Cardiac muscle cell (in vitro differentiated cells and primary cell): ENCODE measurements around the gene THADA. TPM values are rescaled to one million over a fixed set of nuclear protein-coding genes. Genes with fewer than 3 reads are reported as not detected.

ENCODE experiments used
- DNase-seq, 2 donors: peaks; one replicate each; pipeline versions ENCODE4 v3.0.0 to v3.0.0-alpha.2; 2010 to 2017; ENCODE audit warnings: low read depth in 1 of 2, low spot score in 1 of 2
- H3K27ac ChIP-seq: fragments of 200-600 bp; sonication (generic); 2 replicates; pipeline ENCODE4 v1.5.1; 2016
- H3K27me3 ChIP-seq: fragments of 200-600 bp; sonication (generic); 2 replicates; pipeline ENCODE4 v1.6.0; 2016; ENCODE audit warnings: control low read depth
- H3K36me3 ChIP-seq: fragments of 200-600 bp; sonication (generic); 2 replicates; pipeline ENCODE4 v1.5.1; 2016; ENCODE audit warnings: control low read depth
- H3K4me1 ChIP-seq: fragments of 200-600 bp; sonication (generic); 2 replicates; pipeline ENCODE4 v1.8.1; 2017; ENCODE audit warnings: low read depth, mild to moderate bottlenecking, mixed run types
- H3K4me3 ChIP-seq: fragments of 200-600 bp; sonication (generic); 2 replicates; pipeline ENCODE4 v1.5.1; 2016; ENCODE audit warnings: mild to moderate bottlenecking
- H3K9me3 ChIP-seq: fragments of 200-600 bp; sonication (generic); 2 replicates; pipeline ENCODE4 v1.5.1; 2017; ENCODE audit warnings: low read depth, mild to moderate bottlenecking, control low read depth
- polyA plus RNA-seq: library from polyadenylated mRNA; unstranded; fragments of >200 nt; fragmentation: Nextera tagmentation; extraction: Ambion mirVana; gene quantifications from 2 replicates; pipeline ENCODE4 v1.2.1, GENCODE V29; 2016
- total RNA-seq: library from RNA; depleted of rRNA; stranded (reverse); fragments of >200 nt; gene quantifications from 2 replicates; pipeline ENCODE4 v1.2.3, GENCODE V29; 2016
- TF ChIP-seq, protein P1 (sequence below): IDR thresholded peaks from 2 replicates; pipeline ENCODE4 v1.5.1; 2012; ENCODE audit warnings: low read depth, mild to moderate bottlenecking, low read length

The THADA gene
- total and polyA plus RNA-seq, 2 experiments from 2014 or later, result 11.9 to 17.3 TPM

DNA sequence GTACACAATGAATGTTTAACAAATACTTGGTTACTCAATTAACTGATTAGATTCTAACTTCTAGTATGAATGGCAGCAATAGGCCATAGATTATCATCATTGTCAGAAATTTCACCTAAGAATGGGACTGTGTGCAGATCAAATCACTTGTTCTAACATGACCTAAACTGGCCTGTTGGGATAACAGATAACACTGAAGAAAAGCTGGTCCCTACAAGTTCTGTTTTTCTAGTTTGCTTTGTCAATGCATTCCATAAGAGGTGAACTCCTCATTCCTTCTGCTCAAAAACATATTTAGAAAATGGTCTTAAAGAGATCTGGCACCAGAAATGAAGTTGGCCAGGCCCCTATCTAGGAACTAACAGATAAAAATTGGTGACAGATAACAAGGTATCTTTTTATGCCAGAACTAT lies 175.4 kb downstream of the THADA start:
- TF ChIP-seq, protein P1, sequence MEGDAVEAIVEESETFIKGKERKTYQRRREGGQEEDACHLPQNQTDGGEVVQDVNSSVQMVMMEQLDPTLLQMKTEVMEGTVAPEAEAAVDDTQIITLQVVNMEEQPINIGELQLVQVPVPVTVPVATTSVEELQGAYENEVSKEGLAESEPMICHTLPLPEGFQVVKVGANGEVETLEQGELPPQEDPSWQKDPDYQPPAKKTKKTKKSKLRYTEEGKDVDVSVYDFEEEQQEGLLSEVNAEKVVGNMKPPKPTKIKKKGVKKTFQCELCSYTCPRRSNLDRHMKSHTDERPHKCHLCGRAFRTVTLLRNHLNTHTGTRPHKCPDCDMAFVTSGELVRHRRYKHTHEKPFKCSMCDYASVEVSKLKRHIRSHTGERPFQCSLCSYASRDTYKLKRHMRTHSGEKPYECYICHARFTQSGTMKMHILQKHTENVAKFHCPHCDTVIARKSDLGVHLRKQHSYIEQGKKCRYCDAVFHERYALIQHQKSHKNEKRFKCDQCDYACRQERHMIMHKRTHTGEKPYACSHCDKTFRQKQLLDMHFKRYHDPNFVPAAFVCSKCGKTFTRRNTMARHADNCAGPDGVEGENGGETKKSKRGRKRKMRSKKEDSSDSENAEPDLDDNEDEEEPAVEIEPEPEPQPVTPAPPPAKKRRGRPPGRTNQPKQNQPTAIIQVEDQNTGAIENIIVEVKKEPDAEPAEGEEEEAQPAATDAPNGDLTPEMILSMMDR, result no peak

DNA sequence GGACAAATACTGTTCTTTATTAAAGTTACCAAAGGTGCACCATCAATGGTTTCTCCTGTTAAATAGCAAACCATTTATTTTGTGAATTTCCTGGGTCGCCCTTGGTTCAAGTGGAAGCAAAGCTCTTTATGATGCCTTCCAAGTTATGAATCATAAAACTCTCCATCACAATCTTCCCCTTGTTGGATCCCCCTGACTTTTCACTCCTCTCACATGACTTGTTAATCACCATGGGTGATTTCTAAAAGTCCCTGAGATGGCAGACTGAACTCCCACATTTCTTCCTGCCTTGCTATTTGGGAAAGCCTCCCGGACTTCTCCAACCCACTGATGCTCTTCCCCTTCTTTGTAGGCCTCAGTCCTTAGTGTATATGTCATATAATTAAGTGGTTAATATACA lies 176.0 kb downstream of the THADA start:
- TF ChIP-seq, protein P1, result no peak
- peak in 1 of 2 donors; percentile 33 for DNase-seq
- peaks cover 8% of the 10 kb centered on the region for H3K4me1 ChIP-seq
- H3K4me3 ChIP-seq, result no peak overlapping the region
- H3K36me3 ChIP-seq, result no peaks in the 10 kb centered on the region
- no peaks in the 10 kb centered on the region for H3K27me3 ChIP-seq
- H3K9me3 ChIP-seq, result no peaks in the 10 kb centered on the region
- H3K27ac ChIP-seq, result no peak overlapping the region

More for the DNA sequence above, 175.4 kb downstream of the THADA start:
- H3K36me3 ChIP-seq, result no peaks in the 10 kb centered on the region
- H3K4me3 ChIP-seq, result no peak overlapping the region
- no peaks in the 10 kb centered on the region for H3K9me3 ChIP-seq
- H3K27me3 ChIP-seq, result no peaks in the 10 kb centered on the region
- H3K27ac ChIP-seq, result no peak overlapping the region
- peaks cover 8% of the 10 kb centered on the region for H3K4me1 ChIP-seq
- no peak for DNase-seq

DNA sequence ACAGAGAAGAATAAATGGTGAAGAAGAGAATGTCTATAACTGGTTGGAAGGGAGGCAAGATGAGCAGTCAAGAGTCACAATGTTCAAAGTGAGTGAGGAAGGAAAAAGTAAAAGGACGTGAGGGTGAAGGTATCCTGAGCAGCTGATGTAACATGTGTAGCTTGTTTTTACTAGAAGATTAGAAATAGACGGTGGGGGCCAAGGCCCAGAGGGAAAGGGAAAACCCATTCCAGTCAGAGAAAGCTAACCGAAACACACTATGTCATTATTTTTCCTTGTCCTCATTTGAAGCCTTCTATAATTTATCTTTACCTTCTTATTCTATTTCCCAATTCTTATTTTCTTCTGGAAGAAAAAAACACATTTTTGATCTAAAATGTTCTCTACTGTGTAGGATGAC lies 176.6 kb downstream of the THADA start:
- no peak for DNase-seq
- Histone ChIP-seq H3K4me1 (peaks cover 11% of the 10 kb centered on the region), H3K9me3 (no peaks in the 10 kb centered on the region), H3K4me3 (no peak overlapping the region), H3K36me3 (no peaks in the 10 kb centered on the region), H3K27me3 (no peaks in the 10 kb centered on the region), H3K27ac (no peak overlapping the region)
- TF ChIP-seq, protein P1, result no peak

GRCh38 chr2:43418680-43419079 lies 177.2 kb downstream of the THADA start:
- Histone ChIP-seq H3K27ac (no peak overlapping the region), H3K36me3 (no peaks in the 10 kb centered on the region), H3K4me1 (peaks cover 11% of the 10 kb centered on the region), H3K9me3 (no peaks in the 10 kb centered on the region), H3K27me3 (no peaks in the 10 kb centered on the region), H3K4me3 (no peak overlapping the region)
- DNase-seq, result no peak
- TF ChIP-seq, protein P1, result no peak

DNA sequence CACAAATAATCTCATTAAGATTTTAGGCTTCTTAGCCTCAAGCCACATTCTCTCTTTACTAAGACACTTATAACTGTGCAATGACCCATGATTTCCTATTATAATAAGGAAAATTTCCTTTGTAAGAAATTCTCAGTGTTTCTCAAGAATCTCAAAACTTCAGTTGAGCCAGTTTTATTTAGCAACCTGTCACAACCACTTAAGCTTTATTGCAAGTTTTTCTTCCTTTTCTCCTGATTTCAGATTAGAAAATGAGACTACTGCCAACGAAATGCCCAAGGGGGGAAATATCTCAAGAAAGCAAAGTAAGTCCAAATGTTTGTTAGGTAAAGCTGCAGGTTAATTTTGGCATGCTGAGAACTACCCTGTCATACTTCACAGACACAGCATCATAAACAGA lies 178.5 kb downstream of the THADA start:
- TF ChIP-seq, protein P1, result no peak
- no peak overlapping the region for H3K4me3 ChIP-seq
- no peak overlapping the region for H3K27ac ChIP-seq
- no peak for DNase-seq
- H3K4me1 ChIP-seq, result peaks cover 11% of the 10 kb centered on the region
- H3K36me3 ChIP-seq, result no peaks in the 10 kb centered on the region
- H3K27me3 ChIP-seq, result no peaks in the 10 kb centered on the region
- H3K9me3 ChIP-seq, result no peaks in the 10 kb centered on the region

- no peaks in the 10 kb centered on the region for H3K36me3 ChIP-seq
- no peak for DNase-seq
- H3K4me1 ChIP-seq, result peaks cover 8% of the 10 kb centered on the region
- H3K27me3 ChIP-seq, result no peaks in the 10 kb centered on the region
- TF ChIP-seq, protein P1, result no peak
- H3K4me3 ChIP-seq, result no peak overlapping the region
- no peaks in the 10 kb centered on the region for H3K9me3 ChIP-seq
- no peak overlapping the region for H3K27ac ChIP-seq
These were observed 180.2 kb downstream of the THADA start for GRCh38 chr2:43415592-43415991.
